Stimulated activated CD8-positive, alpha-beta memory T cell treated with anti-CD3 and anti-CD28 coated beads, Interleukin-2, amount 100 ng/mL, for 1 hour (primary cell): ENCODE data around the gene MAML3.
A peak's percentile ranks its signal among the peaks of the same experiment; 100 is the strongest.

Source experiments
- DNase-seq, 2 donors: peaks; one replicate each; pipeline ENCODE4 v3.0.0-alpha.2; 2020; ENCODE audit warnings: low read depth in 2 of 2

Gene MAML3

DNA sequence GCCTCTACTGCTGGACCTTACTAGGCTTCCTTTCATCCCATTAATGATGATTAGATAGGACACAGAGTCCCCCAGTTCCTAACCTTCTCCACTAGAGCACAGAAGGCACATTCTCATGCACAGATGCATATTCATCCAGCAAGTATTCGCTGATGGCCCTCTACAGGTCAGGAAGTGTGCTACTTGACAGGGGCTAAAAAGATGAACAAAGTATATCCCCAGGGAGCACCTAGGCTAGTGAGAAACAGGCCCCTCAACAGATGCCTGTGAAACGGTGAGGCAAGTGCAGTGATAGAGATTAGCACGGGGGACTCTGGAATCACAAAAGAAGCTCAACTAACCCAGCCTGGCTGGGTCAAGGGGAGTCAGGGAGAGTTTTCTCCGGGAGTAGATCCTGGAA is 392.5 kb downstream of the MAML3 start:
- DNase-seq: no peak

DNA sequence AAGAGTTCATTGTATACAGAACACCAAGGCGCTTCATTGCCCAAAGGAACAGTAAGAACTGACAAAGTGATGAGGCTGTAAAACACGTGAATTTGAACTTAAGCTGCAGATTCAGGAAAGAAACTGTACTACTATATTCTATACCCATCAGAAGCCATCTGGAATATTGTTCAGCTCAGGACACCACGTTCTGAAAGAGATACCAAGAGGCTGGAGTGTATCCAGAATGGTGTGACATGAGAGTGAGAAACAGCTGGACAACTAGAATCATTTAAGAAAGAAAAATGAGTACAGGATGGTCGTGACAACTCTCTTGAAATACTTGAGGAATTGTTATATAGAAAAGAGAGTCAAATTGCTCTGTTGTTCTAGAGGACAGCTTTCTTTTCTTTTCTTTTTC is 393.4 kb downstream of the MAML3 start:
- DNase-seq: no peak

GRCh38 chr4:139759097-139759496 is 394.9 kb downstream of the MAML3 start:
- no peak for DNase-seq

DNA sequence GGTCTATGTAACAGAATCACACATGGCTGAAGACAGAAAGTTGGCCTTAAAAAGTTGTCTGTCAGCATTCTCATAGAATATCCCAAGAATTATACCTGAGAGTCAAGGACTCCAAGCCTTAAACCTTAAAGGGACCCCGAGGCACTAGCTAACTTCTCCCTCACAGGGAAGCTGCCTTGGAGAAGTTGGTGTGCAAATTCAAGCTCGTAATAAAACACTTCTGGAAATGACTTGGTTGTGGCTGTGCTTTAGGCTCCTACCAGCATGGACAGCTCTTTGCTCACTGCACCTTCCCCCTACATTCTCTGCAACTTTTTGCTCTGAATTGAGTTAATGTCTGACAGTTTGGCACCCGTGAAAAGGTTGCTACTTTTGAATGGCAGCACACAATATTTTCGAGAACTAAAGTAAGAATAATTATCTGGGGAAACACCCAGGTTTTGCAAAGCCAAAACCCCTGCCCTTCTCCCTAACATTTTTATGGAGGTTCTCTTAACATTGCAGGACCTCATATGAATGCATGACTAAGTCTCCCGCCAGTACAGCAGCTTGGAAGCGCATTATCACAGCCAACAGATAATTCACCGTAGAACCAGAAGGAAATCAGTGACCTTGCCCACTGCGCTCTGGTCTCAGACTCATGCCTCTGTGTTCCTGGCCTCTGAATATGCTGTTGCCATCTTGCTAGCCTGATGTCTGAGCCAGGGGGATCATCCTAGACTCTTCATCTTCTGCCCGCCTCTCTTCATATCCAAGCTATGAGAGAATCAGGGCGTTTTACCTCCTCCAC is 397.4 kb downstream of the MAML3 start:
- no peak for DNase-seq

DNA sequence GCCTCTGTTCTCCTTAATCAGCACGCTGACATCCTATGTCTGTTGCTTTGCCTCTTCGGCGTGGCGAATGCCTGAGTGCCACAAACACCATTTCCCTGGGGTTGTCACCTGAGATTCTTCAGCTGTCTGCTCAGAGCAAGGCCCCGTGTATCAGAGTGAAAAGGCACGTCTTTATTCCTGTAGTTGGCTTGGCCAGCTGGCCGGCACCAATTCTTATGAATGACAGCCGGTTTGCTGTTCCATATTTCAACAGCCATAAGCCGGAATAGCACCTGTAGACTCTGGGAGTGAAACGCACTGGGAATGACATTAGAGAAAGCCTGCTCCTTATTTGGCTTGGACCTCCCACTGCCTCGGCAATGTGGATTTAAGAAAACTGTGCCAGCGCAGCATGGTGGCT is 399.0 kb downstream of the MAML3 start:
- no peak for DNase-seq

- DNase-seq: no peak
These were observed 400.3 kb downstream of the MAML3 start for GRCh38 chr4:139753686-139754085.

- DNase-seq: no peak
These were observed 404.0 kb downstream of the MAML3 start for GRCh38 chr4:139749835-139750498.

DNA sequence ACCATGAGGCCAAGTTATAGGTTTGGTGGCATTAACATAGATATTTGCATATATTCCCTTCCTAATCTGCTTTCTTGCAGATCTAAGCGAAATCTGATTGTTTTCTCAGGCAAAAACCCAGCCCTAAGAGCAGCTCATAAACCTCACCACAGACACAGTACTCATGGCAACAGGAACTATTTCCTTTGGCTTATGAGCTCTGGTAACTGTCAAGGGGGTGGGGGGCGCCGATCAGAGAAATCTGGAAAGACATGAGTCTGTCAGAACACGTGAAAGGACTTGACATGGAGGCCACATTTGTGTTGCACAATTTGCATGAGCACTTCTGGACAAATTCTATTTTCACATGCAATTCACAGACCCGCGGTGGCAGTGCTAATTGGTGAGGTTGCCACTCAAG is 404.6 kb downstream of the MAML3 start:
- DNase-seq: no peak

DNA sequence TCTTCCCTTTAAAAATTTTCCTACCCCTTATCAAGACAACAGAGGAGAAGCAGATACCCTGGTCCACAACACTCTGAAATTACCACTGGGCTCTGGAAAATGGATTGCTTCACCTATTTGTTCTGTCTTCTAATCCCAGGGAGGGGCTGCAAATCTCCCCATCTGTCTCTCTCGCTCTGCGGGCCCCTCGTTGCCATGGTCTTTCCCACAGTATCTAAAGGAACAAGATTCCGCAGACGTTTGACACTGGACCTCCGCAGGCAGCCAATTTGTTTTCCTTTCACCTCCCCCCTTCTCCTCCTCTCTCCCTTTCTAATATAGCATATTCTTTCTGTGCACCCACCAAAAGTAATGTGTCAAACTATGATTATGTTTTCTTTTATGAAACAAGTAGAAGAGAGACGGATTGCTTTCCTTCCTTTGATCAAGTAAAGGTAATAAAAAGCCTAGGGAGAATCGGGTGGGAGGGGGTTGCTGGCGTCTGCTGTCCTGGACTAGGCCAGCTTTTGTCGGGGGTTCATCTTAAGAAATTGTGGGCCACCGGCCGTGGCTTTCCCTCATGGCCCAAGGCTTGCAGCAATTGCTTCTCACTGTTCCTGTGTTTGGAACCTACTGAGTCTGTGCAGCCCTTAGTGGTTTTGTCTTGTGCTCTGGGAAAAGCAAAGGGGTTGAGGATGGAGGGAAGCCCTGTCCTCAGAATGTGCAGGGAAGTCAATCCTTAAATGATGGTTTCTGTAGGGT is 407.4 kb downstream of the MAML3 start:
- DNase-seq: no peak

- DNase-seq: no peak
These were observed 408.8 kb downstream of the MAML3 start for GRCh38 chr4:139745111-139745639.

DNA sequence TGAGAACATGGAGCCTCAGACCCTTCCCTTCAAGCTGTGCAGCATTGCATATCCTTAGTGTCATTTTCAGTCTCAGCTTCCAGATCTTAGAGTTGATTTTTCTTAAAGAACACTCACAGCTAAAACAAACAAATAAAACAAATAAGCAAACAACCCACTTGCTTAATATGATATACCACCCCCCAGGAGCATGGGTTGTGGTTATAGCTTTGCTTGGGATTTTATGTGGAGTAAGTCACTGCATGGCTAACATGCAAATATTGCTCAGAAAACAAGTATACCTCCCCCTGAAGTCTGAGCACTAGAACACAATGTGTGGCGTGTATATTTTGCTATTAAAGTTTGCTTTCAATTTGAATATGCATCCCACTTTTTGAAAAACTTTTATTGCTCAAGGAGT is 409.8 kb downstream of the MAML3 start:
- no peak for DNase-seq

- no peak for DNase-seq
These were observed 411.0 kb downstream of the MAML3 start for GRCh38 chr4:139743027-139743426.

DNA sequence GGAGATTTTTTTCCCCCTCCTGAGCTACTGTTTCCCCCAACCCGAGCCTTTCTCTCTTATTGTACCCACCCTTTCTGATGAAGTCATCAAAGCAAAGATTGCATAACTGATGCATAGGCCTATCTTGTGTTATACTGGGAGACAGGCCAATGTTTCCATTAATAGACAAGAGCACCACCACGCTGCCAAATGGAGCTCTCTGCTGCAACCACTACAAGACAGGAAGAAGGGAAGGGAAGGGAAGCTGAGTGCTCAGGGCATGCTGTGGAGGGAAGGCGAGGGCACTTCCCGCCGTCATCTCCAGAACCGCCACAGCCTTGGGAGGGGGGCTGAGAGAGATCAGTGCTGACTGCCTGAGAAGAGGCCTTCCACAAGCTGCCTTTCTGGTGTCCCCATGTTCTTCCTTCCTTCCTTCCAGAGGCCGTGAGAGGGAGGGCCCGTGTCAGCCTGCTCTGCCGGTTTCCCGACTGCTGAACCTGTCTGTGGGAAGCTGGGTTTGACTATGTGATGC is 413.4 kb downstream of the MAML3 start:
- no peak for DNase-seq

DNA sequence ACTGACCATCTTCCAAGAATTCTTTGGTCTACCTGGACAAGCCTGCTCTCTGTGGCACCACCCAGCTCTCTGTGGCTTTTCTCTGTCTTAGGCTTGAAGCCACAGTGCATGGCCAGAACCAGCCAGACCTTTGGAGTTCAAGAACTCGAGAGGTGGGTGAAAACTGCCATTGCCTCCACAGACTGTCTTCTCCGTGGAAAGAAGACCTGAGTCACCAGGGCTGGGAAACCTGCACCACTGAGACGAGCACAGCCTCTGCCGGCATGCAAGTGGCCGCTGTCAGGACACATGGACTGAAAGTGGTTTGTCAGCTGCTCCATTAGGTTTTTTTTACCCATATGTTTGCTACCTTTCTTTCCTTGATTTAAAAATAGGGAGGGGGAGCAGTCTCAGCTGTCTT is 413.9 kb downstream of the MAML3 start:
- DNase-seq: no peak

- DNase-seq: no peak
These were observed 415.0 kb downstream of the MAML3 start for GRCh38 chr4:139738846-139739613.

- no peak for DNase-seq
These were observed 417.3 kb downstream of the MAML3 start for GRCh38 chr4:139736661-139737060.

- no peak for DNase-seq
These were observed 417.7 kb downstream of the MAML3 start for GRCh38 chr4:139736274-139736660.

- no peak for DNase-seq
These were observed 418.4 kb downstream of the MAML3 start for GRCh38 chr4:139735381-139736273.

DNA sequence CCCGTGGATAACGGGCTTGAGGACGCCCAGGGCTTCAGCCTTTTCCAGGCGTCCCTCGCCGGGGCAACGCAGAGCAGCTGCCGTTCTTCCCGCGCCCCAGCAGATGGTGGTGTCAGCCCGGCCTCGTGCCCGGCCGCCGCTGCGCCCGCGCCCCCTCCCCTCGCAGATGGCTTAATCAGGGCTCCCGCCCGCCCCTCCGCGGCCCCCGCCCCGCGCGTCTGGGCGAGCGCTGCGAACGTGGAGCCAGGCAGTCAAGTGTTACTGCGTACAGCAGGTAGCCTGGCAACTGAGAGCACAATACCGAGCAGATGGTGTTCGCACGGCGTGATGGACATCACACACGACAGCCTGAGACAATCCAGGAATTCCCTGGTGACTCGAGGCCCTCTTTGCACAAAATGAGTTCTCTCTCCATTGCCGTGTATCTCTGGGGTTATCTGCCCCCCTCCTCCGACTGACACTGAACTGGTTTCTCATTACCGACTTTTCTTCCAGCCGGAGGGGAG is 419.1 kb downstream of the MAML3 start:
- DNase-seq: peak; percentile 4 to 16

GRCh38 chr4:139734201-139734874 is 419.6 kb downstream of the MAML3 start:
- no peak for DNase-seq
